ENCODE data around the gene ARHGAP44.

- TF ChIP-seq CTCF (IDR thresholded peaks at IDR 0.05), result no peak
- TF ChIP-seq POLR2AphosphoS5 (IDR thresholded peaks at IDR 0.05), result no peak
These were observed 189.9 kb downstream of the ARHGAP44 start for GRCh38 chr17:12979246-12979645.
